A549 (cell line): ENCODE results near the gene JAKMIP1.

Source experiments
- CBX8 ChIP-seq: fragments of 200-600 bp; sonication (generic); IDR thresholded peaks from 2 replicates; pipeline ENCODE4 v1.6.1; 2016
- CHD4 ChIP-seq: fragments of 200-600 bp; sonication (generic); IDR thresholded peaks from 2 replicates; pipeline ENCODE4 v1.6.1; 2016; ENCODE audit warnings: antibody characterized with exemption, mild to moderate bottlenecking, borderline replicate concordance
- EP300 ChIP-seq, 2 experiments: fragments of >200 bp; sonication (Bioruptor Twin); formaldehyde crosslinking; IDR thresholded peaks; 2 replicates in 1 of 2; 3 replicates in 1 of 2; pipeline ENCODE4 v1.6.1; 2016 to 2017
- JUN ChIP-seq, 2 experiments: fragments of >200 bp; sonication (Bioruptor Twin); formaldehyde crosslinking; IDR thresholded peaks; 2 replicates in 1 of 2; 3 replicates in 1 of 2; pipeline ENCODE4 v1.6.1; 2016 to 2017
- KDM1A ChIP-seq: fragments of 200-600 bp; sonication (generic); IDR thresholded peaks from 2 replicates; pipeline ENCODE4 v1.6.1; 2016; ENCODE audit warnings: low read depth, mild to moderate bottlenecking
- MYC ChIP-seq: IDR thresholded peaks from 2 replicates; pipeline ENCODE4 v1.6.1; 2012; ENCODE audit warnings: mild to moderate bottlenecking, inconsistent platforms, low read length, improper control_type of control experiment, borderline replicate concordance
- NPAS2 ChIP-seq: fragments of 250-450 bp; sonication (Bioruptor Pico); IDR thresholded peaks from 2 replicates; pipeline ENCODE4 v1.8.0; 2022; ENCODE audit warnings: mild to moderate bottlenecking, moderate library complexity, borderline replicate concordance
- NR3C1 ChIP-seq: fragments of >200 bp; sonication (Bioruptor Twin); formaldehyde crosslinking; IDR thresholded peaks from 3 replicates; pipeline ENCODE4 v1.6.1; 2017
- PHF8 ChIP-seq: fragments of 200-600 bp; sonication (generic); IDR thresholded peaks from 2 replicates; pipeline ENCODE4 v1.6.1; 2016; ENCODE audit warnings: low read depth, mild to moderate bottlenecking, antibody characterized with exemption, moderate library complexity, borderline replicate concordance
- POLR2A ChIP-seq: IDR thresholded peaks from 2 replicates; pipeline ENCODE4 v1.6.1; 2012; ENCODE audit warnings: mild to moderate bottlenecking, low read length
- RCOR1 ChIP-seq: fragments of 150-350 bp; IDR thresholded peaks from 2 replicates; pipeline ENCODE4 v1.6.1; 2014; ENCODE audit warnings: antibody characterized with exemption, low read length, low read depth
- SREBF2 ChIP-seq: fragments of 450-650 bp; IDR thresholded peaks from 2 replicates; pipeline ENCODE4 v1.6.1; 2014; ENCODE audit warnings: mild to moderate bottlenecking, moderate library complexity
- USF2 ChIP-seq: fragments of 450-650 bp; IDR thresholded peaks from 2 replicates; pipeline ENCODE4 v1.6.1; 2014; ENCODE audit warnings: antibody characterized with exemption
- TF ChIP-seq, protein P1 (sequence below): fragments of >200 bp; sonication (Bioruptor Twin); formaldehyde crosslinking; IDR thresholded peaks from 3 replicates; pipeline ENCODE4 v1.5.1; 2016

GRCh38 chr4:6041800-6042199 lies 158.5 kb downstream of the JAKMIP1 start:
- TF ChIP-seq, protein P1, sequence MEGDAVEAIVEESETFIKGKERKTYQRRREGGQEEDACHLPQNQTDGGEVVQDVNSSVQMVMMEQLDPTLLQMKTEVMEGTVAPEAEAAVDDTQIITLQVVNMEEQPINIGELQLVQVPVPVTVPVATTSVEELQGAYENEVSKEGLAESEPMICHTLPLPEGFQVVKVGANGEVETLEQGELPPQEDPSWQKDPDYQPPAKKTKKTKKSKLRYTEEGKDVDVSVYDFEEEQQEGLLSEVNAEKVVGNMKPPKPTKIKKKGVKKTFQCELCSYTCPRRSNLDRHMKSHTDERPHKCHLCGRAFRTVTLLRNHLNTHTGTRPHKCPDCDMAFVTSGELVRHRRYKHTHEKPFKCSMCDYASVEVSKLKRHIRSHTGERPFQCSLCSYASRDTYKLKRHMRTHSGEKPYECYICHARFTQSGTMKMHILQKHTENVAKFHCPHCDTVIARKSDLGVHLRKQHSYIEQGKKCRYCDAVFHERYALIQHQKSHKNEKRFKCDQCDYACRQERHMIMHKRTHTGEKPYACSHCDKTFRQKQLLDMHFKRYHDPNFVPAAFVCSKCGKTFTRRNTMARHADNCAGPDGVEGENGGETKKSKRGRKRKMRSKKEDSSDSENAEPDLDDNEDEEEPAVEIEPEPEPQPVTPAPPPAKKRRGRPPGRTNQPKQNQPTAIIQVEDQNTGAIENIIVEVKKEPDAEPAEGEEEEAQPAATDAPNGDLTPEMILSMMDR = no peak
- no peak for TF ChIP-seq NPAS2 (CRISPR knock-in tag)
- no peak for TF ChIP-seq EP300 (IDR thresholded peaks at IDR 0.05)
- no peak for TF ChIP-seq POLR2A
- TF ChIP-seq USF2 = no peak
- TF ChIP-seq KDM1A = no peak
- TF ChIP-seq CBX8 = no peak
- no peak for TF ChIP-seq PHF8
- no peak for TF ChIP-seq JUN (IDR thresholded peaks at IDR 0.05)
- no peak for TF ChIP-seq RCOR1
- no peak for TF ChIP-seq NR3C1
- no peak for TF ChIP-seq SREBF2
- no peak for TF ChIP-seq CHD4
- TF ChIP-seq MYC = no peak
